Upper lobe of left lung (tissue), 6 donors: ENCODE results near the gene VSIR. TPM values are rescaled to one million over a fixed set of nuclear protein-coding genes. Genes with fewer than 3 reads are reported as not detected.

Source experiments
- ATAC-seq, 2 donors: fragments of 200-7000 bp; cut with Tn5 transposase; one replicate each; pipeline ENCODE4 v1.9.1; 2022; ENCODE audit warnings: mild to moderate bottlenecking in 2 of 2, moderate library complexity in 2 of 2; ENCODE audit not compliant: low FRiP score in 2 of 2
- DNase-seq, 2 donors: peaks; one replicate each; pipeline ENCODE4 v3.0.0-alpha.2; 2019 to 2020
- H3K27ac ChIP-seq, 4 donors: fragments of 200-600 bp; sonication (generic); one replicate each; pipeline ENCODE4 v1.5.1; 2016 to 2019
- H3K27me3 ChIP-seq, 4 donors: fragments of 200-600 bp; sonication (generic); one replicate each; pipeline ENCODE4 v1.5.1; 2017 to 2019
- H3K36me3 ChIP-seq, 4 donors: fragments of 200-600 bp; sonication (generic); one replicate each; pipeline ENCODE4 v1.5.1; 2016 to 2019
- H3K4me1 ChIP-seq, 4 donors: fragments of 200-600 bp; sonication (generic); one replicate each; pipeline ENCODE4 v1.5.1; 2018 to 2019
- H3K4me3 ChIP-seq, 4 donors: fragments of 200-600 bp; sonication (generic); one replicate each; pipeline ENCODE4 v1.5.1; 2017 to 2019; ENCODE audit warnings: mild to moderate bottlenecking in 2 of 4, moderate library complexity in 1 of 4
- H3K9me3 ChIP-seq, 4 donors: fragments of 200-600 bp; sonication (generic); one replicate each; pipeline ENCODE4 v1.5.1; 2018 to 2019
- CTCF ChIP-seq, 6 experiments: fragments of 450-650 bp in 4 of 6; fragments of 200-600 bp in 2 of 6; sonication (generic) in 2 of 6; IDR thresholded peaks; one replicate each; pipeline ENCODE4 v1.5.1; 2016 to 2019; ENCODE audit warnings: antibody characterized with exemption in 6 of 6
- EP300 ChIP-seq, 4 donors: sonication (generic); formaldehyde crosslinking; IDR thresholded peaks; one replicate each; pipeline ENCODE4 v1.5.1; 2017; ENCODE audit warnings: antibody characterized with exemption in 4 of 4, control low read depth in 2 of 4
- POLR2A ChIP-seq, 4 donors: fragments of 450-650 bp; IDR thresholded peaks; one replicate each; pipeline ENCODE4 v1.5.1; 2016 to 2017; ENCODE audit warnings: antibody characterized with exemption in 4 of 4, mild to moderate bottlenecking in 2 of 4
- POLR2AphosphoS5 ChIP-seq, 2 donors: sonication (generic); formaldehyde crosslinking; IDR thresholded peaks; one replicate each; pipeline ENCODE4 v1.5.1; 2017; ENCODE audit warnings: antibody characterized with exemption in 2 of 2
- WGBS, 2 donors: methylation state at CpG; one replicate each; pipeline ENCODE4 v1.1.5; 2017 to 2018; 5-methylcytosine and 5-hydroxymethylcytosine counted together
- total RNA-seq, 6 donors: library from RNA; depleted of rRNA in 4 of 6; stranded (reverse); fragments of >200 nt in 4 of 6; gene quantifications; one replicate each; pipeline versions ENCODE4 v1.1.0 to v1.2.1, GENCODE V29; 2016 to 2021
- donor health status: DM: no; HTN: no; CAD: no; lungs with moderate emphysema.
- donor health status: DM: no; HTN: yes; CAD: no; lungs with severe emphysema.

VSIR gene
- total RNA-seq, 6 donors from 2014 or later = 51.7 to 167 (median 92.5) TPM

- 26 to 48% methylated on average over 2 of the region's 2 CpGs for WGBS, 2 donors
- Histone ChIP-seq H3K9me3 (no peaks in the 10 kb centered on the region), H3K27me3 (no peaks in the 10 kb centered on the region), H3K4me1 (no peaks in the 10 kb centered on the region), H3K27ac (no peak overlapping the region), H3K4me3 (no peak overlapping the region), H3K36me3 (no peaks in the 10 kb centered on the region)
- ATAC-seq (no peak), DNase-seq (no peak)
- no peak for TF ChIP-seq CTCF (IDR thresholded peaks at IDR 0.05)
- no peak for TF ChIP-seq POLR2AphosphoS5 (IDR thresholded peaks at IDR 0.05)
- no peak for TF ChIP-seq EP300 (IDR thresholded peaks at IDR 0.05)
- TF ChIP-seq POLR2A (IDR thresholded peaks at IDR 0.05) = no peak
These were observed 21.9 kb upstream of the VSIR start for GRCh38 chr10:71795248-71795647.

- ATAC-seq = no peak
- TF ChIP-seq CTCF (IDR thresholded peaks at IDR 0.05) (no peak), EP300 (IDR thresholded peaks at IDR 0.05) (no peak)
- no peak for DNase-seq
- H3K9me3 ChIP-seq = no peaks in the 10 kb centered on the region
- H3K27me3 ChIP-seq = no peaks in the 10 kb centered on the region
- H3K4me3 ChIP-seq = no peak overlapping the region
- H3K36me3 ChIP-seq = no peaks in the 10 kb centered on the region
- H3K4me1 ChIP-seq = no peaks in the 10 kb centered on the region
- no peak overlapping the region for H3K27ac ChIP-seq
- WGBS, 2 donors = 76 to 79% methylated on average over 15 to 17 of the region's 17 CpGs
These were observed 17.6 kb upstream of the VSIR start for GRCh38 chr10:71790749-71791440.

- no peaks in the 10 kb centered on the region for H3K27me3 ChIP-seq
- no peaks in the 10 kb centered on the region for H3K4me1 ChIP-seq
- TF ChIP-seq POLR2A (IDR thresholded peaks at IDR 0.05) = no peak
- no peak for TF ChIP-seq CTCF (IDR thresholded peaks at IDR 0.05)
- no peak for TF ChIP-seq EP300 (IDR thresholded peaks at IDR 0.05)
- TF ChIP-seq POLR2AphosphoS5 (IDR thresholded peaks at IDR 0.05) = no peak
- no peak overlapping the region for H3K27ac ChIP-seq
- H3K36me3 ChIP-seq = no peaks in the 10 kb centered on the region
- no peaks in the 10 kb centered on the region for H3K9me3 ChIP-seq
- no peak for DNase-seq
- no peak overlapping the region for H3K4me3 ChIP-seq
- ATAC-seq = peak in 1 of 2 donors; percentile 41
- 79 to 82% methylated on average over 6 to 10 of the region's 10 CpGs for WGBS, 2 donors
These were observed 16.6 kb upstream of the VSIR start for GRCh38 chr10:71789871-71790270.

- Histone ChIP-seq H3K4me3 (no peak overlapping the region), H3K27ac (no peak overlapping the region), H3K4me1 (no peaks in the 10 kb centered on the region), H3K36me3 (no peaks in the 10 kb centered on the region), H3K9me3 (no peaks in the 10 kb centered on the region), H3K27me3 (no peaks in the 10 kb centered on the region)
- ATAC-seq (no peak), DNase-seq (no peak)
- WGBS, 2 donors = 81 to 100% methylated on average over 2 to 6 of the region's 8 CpGs
- TF ChIP-seq POLR2AphosphoS5 (IDR thresholded peaks at IDR 0.05) (no peak), POLR2A (IDR thresholded peaks at IDR 0.05) (no peak), EP300 (IDR thresholded peaks at IDR 0.05) (no peak), CTCF (IDR thresholded peaks at IDR 0.05) (no peak)
These were observed 15.6 kb upstream of the VSIR start for GRCh38 chr10:71788954-71789353.

GRCh38 chr10:71784679-71785272 lies 11.5 kb upstream of the VSIR start:
- H3K27me3 ChIP-seq = no peaks in the 10 kb centered on the region
- no peaks in the 10 kb centered on the region for H3K36me3 ChIP-seq
- 90 to 95% methylated on average over 16 to 18 of the region's 18 CpGs for WGBS, 2 donors
- H3K4me1 ChIP-seq = peaks cover 6 to 13% (median 11%) of the 10 kb centered on the region in 4 donors
- H3K27ac ChIP-seq = no peak overlapping the region
- no peak overlapping the region for H3K4me3 ChIP-seq
- no peak for ATAC-seq
- no peak for DNase-seq
- no peaks in the 10 kb centered on the region for H3K9me3 ChIP-seq
- no peak for TF ChIP-seq POLR2A (IDR thresholded peaks at IDR 0.05)
- no peak for TF ChIP-seq CTCF (IDR thresholded peaks at IDR 0.05)
- no peak for TF ChIP-seq POLR2AphosphoS5 (IDR thresholded peaks at IDR 0.05)
- TF ChIP-seq EP300 (IDR thresholded peaks at IDR 0.05) = no peak
